ENCODE results near the gene CDC25A.
"Not testable (repeated sequence)": the region's sequence is repeated elsewhere in the genome, so short reads cannot be mapped to it uniquely, and the experiment has no call there.

The CDC25A gene

GRCh38 chr3:48140936-48141603 lies 47.1 kb downstream of the CDC25A start:
- DNase-seq = no peak

- DNase-seq = no peak
These were observed 47.9 kb downstream of the CDC25A start for GRCh38 chr3:48140336-48140757.

- no peak for DNase-seq
These were observed 50.7 kb downstream of the CDC25A start for GRCh38 chr3:48137425-48137999.

GRCh38 chr3:48135552-48136495 lies 52.4 kb downstream of the CDC25A start:
- DNase-seq = no peak

GRCh38 chr3:48130321-48130904 lies 57.8 kb downstream of the CDC25A start:
- DNase-seq = peak; percentile 13

DNA sequence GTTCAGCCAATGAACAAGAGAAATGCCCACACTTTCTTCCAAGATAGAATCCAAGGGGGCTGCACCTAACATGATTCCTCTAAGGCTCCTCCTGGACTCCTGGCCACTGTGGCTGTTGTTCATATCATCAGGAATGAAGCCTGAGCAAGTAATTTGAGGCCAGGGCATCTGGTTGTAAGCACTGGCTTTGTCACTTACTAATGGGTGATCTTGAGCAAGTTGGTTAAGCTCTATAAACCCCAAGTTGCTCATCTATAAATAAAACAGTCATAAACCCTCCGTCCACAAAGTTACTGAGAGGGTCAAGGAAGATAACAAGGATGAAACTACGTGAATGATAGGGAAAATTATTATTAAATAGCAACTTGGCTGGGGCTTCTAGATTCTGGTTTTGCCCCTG lies 58.3 kb downstream of the CDC25A start:
- no peak for DNase-seq

GRCh38 chr3:48128774-48129173 lies 59.4 kb downstream of the CDC25A start:
- DNase-seq = no peak

DNA sequence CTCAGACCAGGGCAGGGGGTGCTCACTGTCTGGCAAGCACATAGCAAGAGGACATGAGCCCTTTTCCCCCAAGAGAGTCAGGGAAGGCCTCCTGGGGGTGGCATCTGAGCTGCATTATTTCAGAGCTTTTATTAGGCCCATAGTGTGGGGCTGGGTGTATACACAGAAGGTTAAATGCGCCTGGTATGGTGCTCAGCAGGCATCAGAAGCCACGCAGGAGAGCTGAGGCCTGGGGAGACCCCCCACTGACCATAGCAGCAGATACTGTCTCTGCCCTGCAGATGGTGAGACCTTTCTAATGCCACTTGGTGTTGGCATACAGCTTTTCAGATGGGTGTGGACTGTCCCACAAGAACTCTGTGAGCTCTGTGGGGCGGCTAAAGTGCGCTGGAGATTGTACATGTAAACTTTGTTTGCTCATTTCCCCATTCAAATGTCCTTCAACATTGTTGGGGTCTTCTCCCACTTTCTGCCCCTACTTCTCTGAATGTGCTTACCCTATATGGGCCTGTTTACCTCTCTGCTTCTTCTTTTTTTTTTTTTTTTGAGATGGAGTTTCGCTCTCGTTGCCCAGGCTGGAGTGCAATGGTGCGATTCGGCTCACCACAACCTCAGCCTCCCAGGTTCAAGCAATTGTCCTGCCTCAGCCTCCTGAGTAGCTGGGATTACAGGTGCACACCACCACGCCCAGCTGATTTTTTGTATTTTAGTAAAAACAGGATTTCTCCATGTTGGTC lies 62.2 kb downstream of the CDC25A start:
- DNase-seq = no peak

DNA sequence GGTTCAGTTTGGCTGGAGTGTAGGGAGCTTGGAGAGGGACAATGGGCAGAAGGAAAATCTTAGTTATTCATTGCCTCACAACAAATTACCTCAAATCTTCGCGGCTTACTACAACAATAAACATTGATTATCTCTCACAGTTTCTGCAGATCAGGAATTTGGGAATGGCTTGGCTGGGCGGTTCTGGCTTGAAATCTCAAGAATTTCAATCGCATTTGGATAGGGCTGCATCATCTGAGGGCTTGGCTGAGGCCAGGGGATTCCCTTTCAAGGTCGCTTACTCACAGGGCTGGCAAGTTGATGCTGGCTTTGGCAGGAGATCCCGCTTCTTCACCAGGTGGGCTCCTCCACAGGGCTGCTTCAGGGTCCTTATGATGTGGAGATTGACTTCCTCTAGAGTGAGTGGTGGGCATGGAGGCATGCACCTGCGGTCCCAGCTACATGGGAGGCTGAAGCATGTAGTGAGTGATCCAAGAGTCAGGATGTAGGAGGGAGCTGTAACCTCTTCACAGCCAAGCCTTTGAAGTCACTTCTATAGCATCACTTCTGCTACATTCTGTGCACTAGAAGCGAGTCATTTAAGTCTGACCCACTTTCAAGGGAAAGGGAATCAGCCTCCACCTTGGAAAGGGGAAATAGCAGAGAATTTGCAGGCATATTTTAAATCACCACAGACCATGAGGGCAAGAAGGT lies 63.1 kb downstream of the CDC25A start:
- DNase-seq = peak; percentile 11

DNA sequence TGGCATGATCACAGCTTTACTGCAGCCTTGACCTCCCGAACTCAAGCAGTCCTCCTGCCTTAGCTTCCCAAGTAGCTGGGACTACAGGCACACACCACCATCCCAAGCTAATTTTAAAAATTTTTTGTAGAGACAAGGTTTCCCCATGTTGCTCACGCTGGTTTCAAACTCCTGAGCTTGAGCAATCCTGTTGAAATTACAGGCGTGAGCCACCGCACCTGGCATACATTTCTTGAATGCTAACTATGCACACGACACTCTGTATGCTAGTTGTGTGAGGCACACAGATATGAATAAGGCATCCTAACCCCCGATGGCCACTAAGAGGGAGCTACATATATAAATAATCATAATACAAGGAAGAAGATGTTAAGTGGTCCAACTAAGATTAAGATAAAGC lies 64.9 kb downstream of the CDC25A start:
- no peak for DNase-seq

DNA sequence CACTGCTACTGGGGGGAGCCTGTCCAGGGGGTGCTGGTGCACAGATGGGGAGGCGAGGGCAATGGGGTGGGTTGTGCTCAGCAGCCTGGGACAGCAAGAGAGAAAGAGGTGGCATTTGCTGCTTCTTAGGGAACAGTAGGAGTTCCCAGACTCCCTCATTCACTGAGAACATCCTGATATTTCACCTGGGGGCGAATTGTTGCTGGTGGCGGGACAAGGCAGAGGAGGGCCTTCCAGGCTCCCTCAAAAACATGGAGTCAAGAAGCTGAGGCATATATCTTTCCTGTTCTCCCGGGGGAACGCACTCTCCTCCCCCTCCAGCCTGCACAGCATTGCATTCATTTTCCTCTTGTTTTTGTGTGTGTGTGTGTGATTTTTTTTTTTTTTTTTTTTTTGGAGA lies 65.7 kb downstream of the CDC25A start:
- no peak for DNase-seq

DNA sequence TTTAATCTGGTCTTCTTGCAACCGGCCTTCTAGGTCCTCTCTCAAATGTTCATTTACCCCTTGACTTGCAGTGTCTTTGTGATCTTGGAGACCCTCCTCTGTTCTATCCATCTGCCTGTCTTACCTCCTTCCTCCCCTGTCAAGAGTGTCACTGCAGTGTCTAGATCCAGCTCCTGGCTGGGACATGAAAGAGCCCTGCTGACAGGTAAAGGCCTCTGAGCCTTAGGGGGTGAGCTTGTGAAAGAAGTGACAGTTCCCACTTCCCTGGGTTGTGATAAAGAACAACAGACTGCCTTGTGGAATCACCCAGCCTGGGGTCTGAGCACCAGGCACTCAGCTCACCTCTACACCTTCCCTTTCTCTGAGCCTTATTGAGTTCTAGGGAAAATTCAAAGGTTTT lies 68.0 kb downstream of the CDC25A start:
- no peak for DNase-seq

DNA sequence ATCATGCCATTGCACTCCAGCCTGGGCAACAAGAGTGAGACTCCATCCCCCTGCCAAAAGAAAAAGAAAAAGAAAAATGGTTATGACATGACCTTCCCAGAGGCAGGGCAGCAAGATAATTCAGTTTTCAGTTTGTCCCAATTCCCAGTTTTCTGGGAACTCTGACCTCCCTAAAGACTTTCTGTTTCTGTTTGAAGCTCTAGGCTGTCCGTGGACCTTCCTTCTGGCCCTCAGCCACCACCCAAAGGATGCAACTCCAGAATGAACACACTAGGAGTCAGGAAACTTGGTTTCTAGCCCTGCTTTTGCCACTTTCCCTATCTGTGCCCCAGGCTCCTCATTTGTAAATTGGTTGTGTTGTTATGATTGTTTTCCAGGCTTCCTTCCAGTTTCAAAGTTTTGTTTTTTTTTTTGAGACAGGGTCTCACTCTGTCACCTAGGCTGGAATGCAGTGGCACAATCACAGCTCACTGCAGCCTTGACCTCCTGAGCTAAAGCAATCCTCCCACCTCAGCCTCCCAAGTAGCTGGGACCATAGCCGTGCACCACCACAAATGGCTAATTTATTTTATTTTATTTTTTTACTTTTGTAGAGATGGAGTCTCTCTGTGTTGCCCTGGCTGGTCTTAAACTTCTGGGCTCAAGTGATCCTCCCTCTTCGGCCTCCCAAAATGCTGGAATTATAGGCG lies 68.6 kb downstream of the CDC25A start:
- no peak for DNase-seq

DNA sequence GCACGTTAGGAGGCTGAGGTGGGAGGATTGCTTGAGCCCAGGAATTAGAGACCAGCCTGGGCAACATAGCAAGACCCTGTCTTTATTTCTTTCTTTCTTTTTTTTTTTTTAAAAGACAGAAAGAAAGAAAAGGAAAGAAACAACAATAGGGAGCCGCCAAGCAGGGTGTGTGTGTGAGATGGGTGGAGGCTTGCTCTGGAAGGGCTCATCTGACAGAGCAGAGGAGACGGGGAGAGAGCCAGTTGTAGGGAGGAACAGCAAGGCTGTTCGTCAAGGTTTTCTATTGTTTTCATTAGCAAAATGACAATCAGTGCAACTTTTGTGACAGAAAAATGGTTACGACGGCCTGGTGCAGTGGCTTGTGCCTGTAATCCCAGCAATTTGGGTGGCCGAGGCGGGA lies 69.3 kb downstream of the CDC25A start:
- no peak for DNase-seq

DNA sequence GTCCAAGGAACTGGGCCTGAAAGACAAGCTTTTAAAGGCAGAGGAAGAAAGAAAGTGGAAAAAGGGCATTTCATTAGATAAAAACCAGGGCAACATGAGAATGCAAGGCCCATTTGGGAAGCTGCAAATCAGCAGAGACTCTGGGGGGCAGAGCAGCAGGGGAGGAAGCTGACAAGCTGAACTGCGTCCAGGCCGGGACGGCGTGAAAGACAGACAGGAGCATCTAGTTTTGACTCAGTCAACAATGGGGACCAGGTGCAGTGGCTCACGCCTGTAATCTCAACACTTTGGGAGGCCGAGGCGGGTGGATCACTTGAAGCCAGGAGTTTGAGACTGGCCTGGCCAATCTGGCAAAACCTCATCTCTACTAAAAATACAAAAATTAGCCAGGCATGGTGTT lies 69.9 kb downstream of the CDC25A start:
- no peak for DNase-seq

GRCh38 chr3:48112813-48113212 lies 75.4 kb downstream of the CDC25A start:
- no peak for DNase-seq

- DNase-seq = not testable (repeated sequence)
These were observed 76.0 kb downstream of the CDC25A start for GRCh38 chr3:48112108-48112791.

DNA sequence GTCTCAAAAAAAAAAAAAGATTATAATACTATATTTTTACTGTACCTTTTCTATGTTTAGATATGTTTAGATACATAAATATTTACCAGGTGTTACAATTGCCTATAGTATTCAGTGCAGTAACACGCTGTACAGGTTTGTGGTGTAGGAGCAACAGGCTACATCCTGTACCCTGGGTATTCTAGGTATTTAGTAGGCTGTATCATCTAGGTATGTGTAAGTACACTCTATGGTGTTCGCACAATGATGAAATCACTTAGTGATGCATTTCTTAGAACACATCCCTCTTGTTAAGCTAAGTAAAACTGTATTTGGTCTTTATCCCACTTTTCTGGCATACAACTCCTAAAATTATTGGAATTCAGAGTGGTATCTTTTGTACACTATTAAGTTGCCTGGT lies 77.8 kb downstream of the CDC25A start:
- no peak for DNase-seq

- no peak for DNase-seq
These were observed 81.0 kb downstream of the CDC25A start for GRCh38 chr3:48107227-48107626.
